ENCODE results near the gene EGFR.
A peak's percentile ranks its signal among the peaks of the same experiment; 100 is the strongest.

The EGFR gene

DNA sequence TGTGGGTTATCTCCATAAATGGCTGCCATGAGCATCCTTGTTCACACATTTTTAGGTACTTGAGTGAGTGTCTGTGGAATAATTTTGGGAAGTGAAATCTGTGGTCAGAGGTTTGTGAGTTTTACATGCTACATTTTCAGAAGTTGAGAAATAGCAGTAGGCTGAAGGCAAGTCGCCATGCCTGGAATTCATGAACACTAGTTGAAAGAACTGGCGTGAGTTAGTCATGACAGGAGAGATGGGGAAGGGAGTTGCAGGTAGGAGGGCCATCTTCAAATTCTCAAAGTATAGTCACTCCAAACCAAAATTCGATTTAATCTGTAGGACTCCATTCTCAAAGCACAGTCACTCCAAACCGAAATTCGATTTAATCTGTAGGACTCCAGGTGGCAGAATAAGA, 89.6 kb downstream of the EGFR start:
- Histone ChIP-seq H3K9ac (ENCODE audit: low read depth, low read length) (no peak overlapping the region), H3K27me3 (ENCODE audit: control insufficient read depth, insufficient read depth, low read length) (no peaks in the 10 kb centered on the region), H3K4me1 (ENCODE audit: control insufficient read depth, insufficient read depth, low read length) (peaks cover 40% of the 10 kb centered on the region), H3K9me3 (ENCODE audit: control insufficient read depth, insufficient read depth, low read length) (no peaks in the 10 kb centered on the region), H3K36me3 (ENCODE audit: control insufficient read depth, insufficient read depth, low read length) (no peaks in the 10 kb centered on the region), H3K27ac (ENCODE audit: low read depth, low read length) (no peak overlapping the region), H3K4me3 (ENCODE audit: low read depth, low read length) (no peak overlapping the region)

DNA sequence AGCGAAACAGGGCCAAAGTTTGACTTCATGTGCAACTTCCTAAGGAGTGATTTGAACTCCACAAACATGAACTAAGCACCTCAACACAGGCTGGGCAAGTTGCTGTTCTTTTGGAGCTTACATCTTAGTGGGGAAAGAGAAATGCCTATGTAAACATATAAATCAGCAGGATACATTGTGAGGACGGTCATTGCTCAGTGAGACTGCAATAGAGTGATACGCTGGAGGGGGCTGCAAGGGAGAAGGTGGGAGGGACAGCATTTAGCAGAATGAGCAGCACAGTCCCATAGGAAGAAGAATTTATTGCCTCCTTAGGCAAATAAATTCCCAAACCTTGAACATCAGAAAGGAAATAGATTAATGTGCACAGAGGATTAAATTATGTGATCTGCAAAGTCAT, 90.0 kb downstream of the EGFR start:
- Histone ChIP-seq H3K27ac (ENCODE audit: low read depth, low read length) (peak overlapping the region; percentile 80), H3K27me3 (ENCODE audit: control insufficient read depth, insufficient read depth, low read length) (no peaks in the 10 kb centered on the region), H3K36me3 (ENCODE audit: control insufficient read depth, insufficient read depth, low read length) (no peaks in the 10 kb centered on the region), H3K9ac (ENCODE audit: low read depth, low read length) (no peak overlapping the region), H3K4me3 (ENCODE audit: low read depth, low read length) (no peak overlapping the region), H3K4me1 (ENCODE audit: control insufficient read depth, insufficient read depth, low read length) (peaks cover 40% of the 10 kb centered on the region), H3K9me3 (ENCODE audit: control insufficient read depth, insufficient read depth, low read length) (no peaks in the 10 kb centered on the region)

DNA sequence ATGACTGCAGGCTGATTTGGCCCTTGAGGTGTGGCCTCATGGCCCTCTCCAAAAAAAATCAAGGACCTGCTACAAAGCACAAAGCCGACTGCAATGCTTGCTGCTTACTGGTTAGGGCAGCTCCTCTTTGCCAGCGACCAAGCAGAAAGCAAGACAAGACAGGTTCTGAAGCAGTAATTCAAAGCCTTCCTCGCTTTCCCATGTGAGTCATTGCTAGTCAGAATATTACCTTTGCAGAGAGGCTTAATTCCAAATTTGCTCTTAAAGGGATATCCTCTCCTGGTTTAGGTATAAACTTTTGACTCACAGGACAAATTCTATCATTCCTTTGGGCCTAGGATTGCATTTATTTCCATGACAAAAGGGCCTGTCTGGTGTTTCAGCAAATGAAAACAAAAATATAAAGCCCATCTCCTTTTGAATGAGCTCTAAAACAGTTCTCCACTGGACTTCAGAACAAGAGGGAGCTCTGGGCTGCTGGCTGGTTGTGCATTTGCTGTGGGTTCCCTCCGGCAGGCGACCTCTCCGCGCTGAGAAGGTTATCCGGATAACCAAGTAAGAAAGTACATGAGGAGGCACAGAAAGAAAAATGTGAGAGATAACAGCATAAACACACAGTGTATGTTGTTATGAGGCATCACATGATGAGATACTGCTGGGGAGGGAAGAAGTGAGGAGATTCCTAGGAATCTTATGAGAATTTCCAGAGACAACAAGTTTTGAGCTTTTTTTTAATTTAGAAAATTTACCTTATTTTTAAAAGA, 90.8 kb downstream of the EGFR start:
- H3K36me3 ChIP-seq (ENCODE audit: control insufficient read depth, insufficient read depth, low read length) = no peaks in the 10 kb centered on the region
- no peaks in the 10 kb centered on the region for H3K27me3 ChIP-seq (ENCODE audit: control insufficient read depth, insufficient read depth, low read length)
- H3K9ac ChIP-seq (ENCODE audit: low read depth, low read length) = no peak overlapping the region; the same call in 1 of the 2 replicates
- H3K4me1 ChIP-seq (ENCODE audit: control insufficient read depth, insufficient read depth, low read length) = peaks cover 40% of the 10 kb centered on the region
- peak overlapping the region; percentile 80 for H3K27ac ChIP-seq (ENCODE audit: low read depth, low read length)
- no peaks in the 10 kb centered on the region for H3K9me3 ChIP-seq (ENCODE audit: control insufficient read depth, insufficient read depth, low read length)
- peak overlapping the region; percentile 17; the same call in 1 of the 2 replicates for H3K4me3 ChIP-seq (ENCODE audit: low read depth, low read length)

DNA sequence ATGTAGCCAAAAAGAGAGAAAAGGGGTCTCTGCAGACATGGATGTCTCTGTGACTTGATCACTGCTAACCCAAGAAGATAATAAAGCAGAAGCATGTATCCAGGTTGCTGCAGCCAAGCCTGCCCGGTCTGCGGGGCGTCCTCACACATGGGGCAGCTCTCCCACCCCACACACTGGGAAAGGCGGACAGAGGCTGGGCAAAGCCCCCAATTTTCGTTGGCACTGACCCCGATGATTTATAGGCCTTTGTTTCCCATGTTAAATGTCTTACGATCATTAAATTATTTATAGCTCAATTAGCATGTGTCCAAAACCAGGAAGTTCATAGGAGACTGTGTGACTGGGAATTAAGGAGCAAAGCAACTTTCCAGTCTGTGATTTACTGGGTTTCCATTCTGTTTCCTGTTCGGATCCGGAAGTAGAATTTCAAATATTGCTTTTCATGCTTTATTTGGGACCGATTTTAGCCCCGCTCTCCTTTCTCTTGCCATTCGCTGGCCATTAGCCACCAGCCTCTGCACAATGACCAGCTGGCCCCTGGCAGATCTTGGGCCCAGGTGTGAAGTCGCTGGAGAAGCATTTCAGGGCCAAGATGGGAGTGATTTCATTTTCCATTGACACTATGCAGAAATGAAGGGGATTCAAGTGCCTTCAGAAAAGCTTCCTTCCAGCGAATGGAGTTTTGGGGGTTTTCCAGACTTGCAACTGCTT, 91.6 kb downstream of the EGFR start:
- Histone ChIP-seq H3K4me3 (ENCODE audit: low read depth, low read length) (no peak overlapping the region), H3K9ac (ENCODE audit: low read depth, low read length) (no peak overlapping the region; the same call in 1 of the 2 replicates), H3K4me1 (ENCODE audit: control insufficient read depth, insufficient read depth, low read length) (peaks cover 40% of the 10 kb centered on the region), H3K27ac (ENCODE audit: low read depth, low read length) (no peak overlapping the region), H3K36me3 (ENCODE audit: control insufficient read depth, insufficient read depth, low read length) (no peaks in the 10 kb centered on the region), H3K27me3 (ENCODE audit: control insufficient read depth, insufficient read depth, low read length) (no peaks in the 10 kb centered on the region), H3K9me3 (ENCODE audit: control insufficient read depth, insufficient read depth, low read length) (no peaks in the 10 kb centered on the region)

DNA sequence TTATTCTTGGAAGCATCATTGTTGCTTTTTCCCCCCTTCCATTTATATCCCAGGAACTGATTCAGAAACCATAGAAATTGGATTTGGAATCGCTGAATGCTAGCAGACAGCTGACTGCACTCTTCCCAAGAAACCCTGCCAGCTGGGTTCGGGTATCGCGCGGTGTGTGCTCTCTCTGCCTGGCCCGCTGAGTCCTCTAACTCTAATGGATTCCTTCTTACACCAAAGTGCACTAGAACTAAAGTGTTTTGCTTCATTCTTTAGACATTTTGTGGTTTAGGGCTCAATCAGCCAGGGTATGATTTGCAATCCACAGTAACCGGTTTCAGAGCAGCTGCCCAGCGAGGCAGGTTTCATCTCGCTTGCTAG, 92.2 kb downstream of the EGFR start:
- Histone ChIP-seq H3K27ac (ENCODE audit: low read depth, low read length) (no peak overlapping the region), H3K9ac (ENCODE audit: low read depth, low read length) (no peak overlapping the region)

DNA sequence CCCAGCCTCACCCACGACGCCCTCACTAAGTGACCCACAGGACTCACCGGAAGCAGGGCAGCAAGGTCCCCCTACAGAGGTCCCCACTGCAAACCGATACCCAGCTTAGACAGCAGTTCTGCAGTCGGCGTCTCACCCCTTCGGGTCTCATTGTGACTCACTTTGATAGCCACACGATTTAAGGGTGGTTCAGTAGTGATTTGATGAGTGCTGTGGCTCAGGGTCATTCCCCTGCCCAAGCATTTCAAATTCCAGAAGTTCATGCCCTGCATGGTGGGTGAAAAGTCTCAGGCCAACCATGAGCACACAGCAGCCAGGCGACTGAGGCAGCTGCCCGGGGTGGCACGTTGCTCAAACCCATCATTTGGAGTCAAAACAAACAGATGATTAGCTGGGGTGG, 93.2 kb downstream of the EGFR start:
- H3K27me3 ChIP-seq (ENCODE audit: control insufficient read depth, insufficient read depth, low read length) = no peaks in the 10 kb centered on the region
- no peak overlapping the region for H3K27ac ChIP-seq (ENCODE audit: low read depth, low read length)
- H3K9me3 ChIP-seq (ENCODE audit: control insufficient read depth, insufficient read depth, low read length) = no peaks in the 10 kb centered on the region
- H3K4me1 ChIP-seq (ENCODE audit: control insufficient read depth, insufficient read depth, low read length) = peaks cover 40% of the 10 kb centered on the region
- H3K9ac ChIP-seq (ENCODE audit: low read depth, low read length) = no peak overlapping the region
- H3K36me3 ChIP-seq (ENCODE audit: control insufficient read depth, insufficient read depth, low read length) = no peaks in the 10 kb centered on the region
- no peak overlapping the region for H3K4me3 ChIP-seq (ENCODE audit: low read depth, low read length)

More for the DNA sequence above, 92.2 kb downstream of the EGFR start:
- Histone ChIP-seq H3K36me3 (ENCODE audit: control insufficient read depth, insufficient read depth, low read length) (no peaks in the 10 kb centered on the region), H3K4me1 (ENCODE audit: control insufficient read depth, insufficient read depth, low read length) (peaks cover 40% of the 10 kb centered on the region), H3K9me3 (ENCODE audit: control insufficient read depth, insufficient read depth, low read length) (no peaks in the 10 kb centered on the region), H3K27me3 (ENCODE audit: control insufficient read depth, insufficient read depth, low read length) (no peaks in the 10 kb centered on the region), H3K4me3 (ENCODE audit: low read depth, low read length) (no peak overlapping the region)

DNA sequence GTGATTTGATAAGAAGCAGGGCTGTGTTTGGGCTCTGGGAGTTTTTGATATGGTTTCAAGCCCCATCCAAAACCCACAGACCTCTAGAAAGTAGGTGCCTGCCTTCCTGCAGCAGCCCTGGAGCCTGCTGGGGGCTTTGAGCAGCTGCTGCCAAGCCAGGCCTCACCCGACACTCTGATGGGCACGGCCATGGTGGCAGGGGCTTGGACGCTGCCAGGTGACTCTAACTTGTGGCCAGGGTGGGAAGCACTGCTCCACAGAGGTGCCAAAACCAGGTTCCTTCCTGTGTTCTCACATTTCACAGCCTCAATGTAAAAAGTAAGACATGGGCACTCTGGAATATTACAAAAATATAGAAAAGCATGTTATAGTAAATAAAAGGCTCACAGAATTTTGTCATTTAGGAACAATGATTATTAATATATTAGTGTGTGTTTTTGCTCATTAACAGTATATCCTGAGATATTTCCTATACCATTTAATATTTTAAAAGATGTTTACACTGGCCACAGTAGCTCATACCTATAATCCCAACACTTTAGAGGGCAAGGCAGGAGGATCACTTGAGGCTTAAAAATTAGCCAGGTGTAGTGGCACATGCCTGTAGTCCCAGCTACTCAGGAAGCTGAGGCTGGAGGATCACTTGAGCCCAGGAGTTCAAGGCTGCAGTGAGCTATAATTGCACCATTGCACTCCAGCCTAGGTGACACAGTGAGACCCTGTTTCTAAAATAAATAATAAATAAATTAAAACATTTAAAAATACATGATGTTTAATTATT, 95.1 kb downstream of the EGFR start:
- Histone ChIP-seq H3K27ac (ENCODE audit: low read depth, low read length) (no peak overlapping the region), H3K4me1 (ENCODE audit: control insufficient read depth, insufficient read depth, low read length) (peaks cover 23% of the 10 kb centered on the region), H3K27me3 (ENCODE audit: control insufficient read depth, insufficient read depth, low read length) (no peaks in the 10 kb centered on the region), H3K9ac (ENCODE audit: low read depth, low read length) (no peak overlapping the region), H3K4me3 (ENCODE audit: low read depth, low read length) (no peak overlapping the region), H3K36me3 (ENCODE audit: control insufficient read depth, insufficient read depth, low read length) (no peaks in the 10 kb centered on the region), H3K9me3 (ENCODE audit: control insufficient read depth, insufficient read depth, low read length) (no peaks in the 10 kb centered on the region)

DNA sequence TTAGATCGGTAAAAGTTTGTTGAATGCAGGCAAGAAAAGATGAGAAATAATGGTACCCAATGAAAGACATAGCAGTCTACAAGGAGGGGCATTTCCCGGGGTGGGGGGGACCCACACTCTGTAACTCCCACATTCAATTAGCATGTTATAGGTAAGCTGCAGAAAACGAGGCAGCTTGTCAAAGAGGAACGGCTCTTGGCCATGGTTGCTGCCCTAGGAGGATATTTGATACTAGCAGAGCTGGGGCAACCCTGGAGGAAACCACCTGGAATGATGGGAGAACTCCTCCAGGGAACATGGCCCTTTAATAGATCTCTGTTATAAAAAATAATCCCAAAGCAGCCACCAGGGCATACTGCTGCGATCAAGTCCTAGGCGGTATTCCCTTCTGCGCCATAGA, 98.5 kb downstream of the EGFR start:
- no peaks in the 10 kb centered on the region for H3K27me3 ChIP-seq (ENCODE audit: control insufficient read depth, insufficient read depth, low read length)
- H3K36me3 ChIP-seq (ENCODE audit: control insufficient read depth, insufficient read depth, low read length) = no peaks in the 10 kb centered on the region
- no peak overlapping the region for H3K9ac ChIP-seq (ENCODE audit: low read depth, low read length)
- H3K27ac ChIP-seq (ENCODE audit: low read depth, low read length) = no peak overlapping the region
- H3K4me1 ChIP-seq (ENCODE audit: control insufficient read depth, insufficient read depth, low read length) = no peaks in the 10 kb centered on the region
- H3K4me3 ChIP-seq (ENCODE audit: low read depth, low read length) = no peak overlapping the region
- no peaks in the 10 kb centered on the region for H3K9me3 ChIP-seq (ENCODE audit: control insufficient read depth, insufficient read depth, low read length)

DNA sequence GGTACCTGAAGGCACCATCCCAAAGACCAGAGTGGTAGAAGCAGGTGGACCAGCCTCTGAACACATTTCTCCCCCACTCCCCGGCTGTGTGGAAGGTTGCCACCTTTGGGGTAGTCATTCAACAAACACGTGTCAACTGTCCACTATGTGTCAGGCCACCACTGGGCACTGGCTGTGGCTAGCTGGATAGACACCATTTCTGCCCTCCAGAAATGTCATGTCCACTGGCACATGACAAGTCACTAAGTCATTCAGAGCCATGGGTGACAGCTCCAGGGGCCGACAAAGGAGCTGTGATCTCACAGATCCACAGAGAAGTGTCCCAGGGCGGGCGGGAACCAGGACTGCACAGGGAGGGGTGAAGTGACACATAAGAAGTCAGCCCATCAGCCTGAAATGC, 99.6 kb downstream of the EGFR start:
- Histone ChIP-seq H3K9ac (ENCODE audit: low read depth, low read length) (no peak overlapping the region), H3K27me3 (ENCODE audit: control insufficient read depth, insufficient read depth, low read length) (no peaks in the 10 kb centered on the region), H3K4me3 (ENCODE audit: low read depth, low read length) (no peak overlapping the region), H3K36me3 (ENCODE audit: control insufficient read depth, insufficient read depth, low read length) (no peaks in the 10 kb centered on the region), H3K4me1 (ENCODE audit: control insufficient read depth, insufficient read depth, low read length) (no peaks in the 10 kb centered on the region), H3K9me3 (ENCODE audit: control insufficient read depth, insufficient read depth, low read length) (no peaks in the 10 kb centered on the region), H3K27ac (ENCODE audit: low read depth, low read length) (no peak overlapping the region)

DNA sequence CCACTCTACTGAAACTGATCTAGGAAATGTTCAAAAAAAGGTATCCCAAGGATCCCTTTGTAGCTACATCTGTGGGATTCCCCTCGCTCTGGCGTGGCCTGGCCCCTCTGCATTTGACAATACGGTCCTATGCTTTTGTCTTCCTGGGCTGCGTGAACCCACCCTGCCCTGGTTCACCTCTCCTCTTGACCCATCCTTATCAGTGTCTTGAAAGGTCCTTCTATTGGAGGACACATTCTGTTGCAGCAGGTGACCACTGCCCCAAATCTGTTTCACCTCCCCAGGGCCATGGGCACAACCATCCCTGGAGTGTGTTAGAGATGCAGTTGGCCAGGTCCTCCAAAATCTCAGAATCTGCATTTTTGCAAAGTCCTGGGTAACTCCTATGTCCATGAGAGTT, 100.8 kb downstream of the EGFR start:
- no peak overlapping the region for H3K4me3 ChIP-seq (ENCODE audit: low read depth, low read length)
- H3K27me3 ChIP-seq (ENCODE audit: control insufficient read depth, insufficient read depth, low read length) = no peaks in the 10 kb centered on the region

DNA sequence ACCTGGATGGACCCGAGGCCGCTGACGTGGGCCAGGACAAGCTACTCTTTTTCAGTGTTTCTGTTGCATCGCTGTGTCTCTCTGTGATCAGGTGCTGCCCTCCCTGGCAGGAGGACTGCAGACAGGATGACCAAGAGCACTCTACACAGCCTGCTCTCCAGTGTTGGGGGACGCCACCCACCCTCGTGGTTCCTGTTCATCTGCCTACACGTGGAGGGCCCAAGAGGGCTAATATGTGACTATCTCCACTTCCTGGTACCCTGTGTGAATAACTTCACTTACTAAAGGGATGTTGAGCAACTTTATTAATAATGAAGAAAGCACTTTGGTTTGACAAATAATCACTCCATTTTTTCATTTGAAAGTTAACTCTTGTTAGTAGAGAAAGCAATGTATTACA, 101.3 kb downstream of the EGFR start:
- Histone ChIP-seq H3K9ac (ENCODE audit: low read depth, low read length) (no peak overlapping the region), H3K4me3 (ENCODE audit: low read depth, low read length) (no peak overlapping the region), H3K36me3 (ENCODE audit: control insufficient read depth, insufficient read depth, low read length) (no peaks in the 10 kb centered on the region), H3K27ac (ENCODE audit: low read depth, low read length) (no peak overlapping the region), H3K9me3 (ENCODE audit: control insufficient read depth, insufficient read depth, low read length) (no peaks in the 10 kb centered on the region), H3K27me3 (ENCODE audit: control insufficient read depth, insufficient read depth, low read length) (no peaks in the 10 kb centered on the region), H3K4me1 (ENCODE audit: control insufficient read depth, insufficient read depth, low read length) (no peaks in the 10 kb centered on the region)

More for the DNA sequence above, 100.8 kb downstream of the EGFR start:
- no peaks in the 10 kb centered on the region for H3K4me1 ChIP-seq (ENCODE audit: control insufficient read depth, insufficient read depth, low read length)
- H3K27ac ChIP-seq (ENCODE audit: low read depth, low read length) = no peak overlapping the region
- no peak overlapping the region for H3K9ac ChIP-seq (ENCODE audit: low read depth, low read length)
- no peaks in the 10 kb centered on the region for H3K36me3 ChIP-seq (ENCODE audit: control insufficient read depth, insufficient read depth, low read length)
- no peaks in the 10 kb centered on the region for H3K9me3 ChIP-seq (ENCODE audit: control insufficient read depth, insufficient read depth, low read length)
